Measurements from ENCODE around the gene PIP5K1A. TPM values are rescaled to one million over a fixed set of nuclear protein-coding genes. Genes with fewer than 3 reads are reported as not detected.

PIP5K1A gene
- polyA plus RNA-seq, 1 of the 3 experiments (the other 2 are of a cell fraction), result 66.0 TPM

DNA sequence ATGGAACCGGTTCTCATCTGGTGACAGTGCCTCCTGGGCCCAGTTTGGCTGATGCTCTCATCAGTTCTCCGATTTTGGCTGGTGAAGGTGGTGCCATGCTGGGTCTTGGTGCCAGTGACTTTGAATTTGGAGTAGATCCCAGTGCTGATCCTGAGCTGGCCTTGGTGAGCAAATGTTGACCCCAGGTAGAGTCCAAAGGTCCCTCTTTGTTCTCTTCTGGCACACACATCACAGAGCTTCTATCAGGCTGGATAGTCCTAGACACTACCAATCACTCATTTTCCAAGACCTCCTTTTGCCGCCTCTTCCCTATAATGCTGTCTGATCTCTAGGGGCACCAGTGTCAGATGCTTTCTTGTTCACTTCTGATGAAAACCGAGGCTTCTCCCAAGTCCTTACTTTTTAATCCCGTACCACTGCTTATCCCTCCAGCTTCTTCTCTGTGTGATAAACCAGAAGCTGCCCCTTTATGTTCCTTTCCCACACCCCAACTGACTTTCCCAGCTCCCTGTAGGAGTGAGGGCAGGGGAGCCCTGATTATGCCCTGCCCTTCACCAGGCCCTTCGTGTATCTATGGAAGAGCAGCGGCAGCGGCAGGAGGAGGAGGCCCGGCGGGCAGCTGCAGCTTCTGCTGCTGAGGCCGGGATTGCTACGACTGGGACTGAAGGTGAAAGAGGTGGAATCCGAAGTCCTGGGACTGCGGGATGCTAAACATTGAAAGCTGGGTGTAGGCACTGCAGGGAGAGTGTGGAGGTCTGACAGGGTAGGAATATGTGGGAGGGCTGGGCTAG is 67.3 kb downstream of the PIP5K1A start:
- WGBS (ENCODE audit: low lambda C conversion rate), result 85% methylated on average over 12 of the region's 14 CpGs
- ChIA-PET POLR2A (no interaction called here), CTCF (interaction anchor here (0.7 to 1.9 kb wide), 3 partner anchors 13 to 78 kb away, joined by 3 to 7 read pairs (median 3); no protein-coding TSS in a partner anchor)
- Histone ChIP-seq H3F3A (replicated peaks; ENCODE audit: insufficient read depth) (peaks cover 6% of the 10 kb centered on the region), H3K27me3 (ENCODE audit: insufficient read depth) (no peaks in the 10 kb centered on the region), H3K4me2 (no peak overlapping the region), H3K9ac (no peak overlapping the region), H3K36me3 (replicated peaks in 1 of 2; ENCODE audit: control insufficient read depth in 1 of 2, insufficient read depth in 2 of 2, low read length in 1 of 2) (peaks cover 32 to 48% of the 10 kb centered on the region in 2 experiments), H3K27ac (ENCODE audit: low read depth in 2 of 2, low read length in 1 of 2) (no peak overlapping the region), H4K20me1 (ENCODE audit: insufficient read depth) (0 out of 2 replicates have a peak, but pooled peaks cover 3% of the 10 kb centered on the region), H3K9me2 (no peaks in the 10 kb centered on the region), H3K4me3 (ENCODE audit: low read depth in 2 of 2, low read length in 1 of 2) (no peak overlapping the region), H3K79me2 (ENCODE audit: insufficient read depth) (peaks cover 22% of the 10 kb centered on the region), H3K4me1 (ENCODE audit: control insufficient read depth in 1 of 2, insufficient read depth in 2 of 2, low read depth in 1 of 2, low read length in 1 of 2) (no peaks in the 10 kb centered on the region), H2AFZ (ENCODE audit: low read depth) (no peak overlapping the region), H3K9me3 (no peaks in the 10 kb centered on the region)
- DNase-seq, result no peak
- TF ChIP-seq ELF1 (IDR thresholded peaks at IDR 0.05) (no peak), TAF1 (IDR thresholded peaks at IDR 0.05; ENCODE audit: borderline replicate concordance, low read depth, low read length) (no peak), EZH2phosphoT487 (IDR thresholded peaks at IDR 0.05; ENCODE audit: borderline replicate concordance, low read depth) (no peak), GATA2 (CRISPR knock-in tag; IDR thresholded peaks at IDR 0.05) (no peak), SIN3A (IDR thresholded peaks at IDR 0.05; ENCODE audit: borderline replicate concordance, low read depth, low read length) (no peak), RCOR1 (IDR thresholded peaks at IDR 0.05; ENCODE audit: low read length) (no peak), FOXM1 (IDR thresholded peaks at IDR 0.05; ENCODE audit: low read depth) (no peak), GABPA (IDR thresholded peaks at IDR 0.05; ENCODE audit: low read depth) (no peak)
- TF ChIP-seq, protein P1, sequence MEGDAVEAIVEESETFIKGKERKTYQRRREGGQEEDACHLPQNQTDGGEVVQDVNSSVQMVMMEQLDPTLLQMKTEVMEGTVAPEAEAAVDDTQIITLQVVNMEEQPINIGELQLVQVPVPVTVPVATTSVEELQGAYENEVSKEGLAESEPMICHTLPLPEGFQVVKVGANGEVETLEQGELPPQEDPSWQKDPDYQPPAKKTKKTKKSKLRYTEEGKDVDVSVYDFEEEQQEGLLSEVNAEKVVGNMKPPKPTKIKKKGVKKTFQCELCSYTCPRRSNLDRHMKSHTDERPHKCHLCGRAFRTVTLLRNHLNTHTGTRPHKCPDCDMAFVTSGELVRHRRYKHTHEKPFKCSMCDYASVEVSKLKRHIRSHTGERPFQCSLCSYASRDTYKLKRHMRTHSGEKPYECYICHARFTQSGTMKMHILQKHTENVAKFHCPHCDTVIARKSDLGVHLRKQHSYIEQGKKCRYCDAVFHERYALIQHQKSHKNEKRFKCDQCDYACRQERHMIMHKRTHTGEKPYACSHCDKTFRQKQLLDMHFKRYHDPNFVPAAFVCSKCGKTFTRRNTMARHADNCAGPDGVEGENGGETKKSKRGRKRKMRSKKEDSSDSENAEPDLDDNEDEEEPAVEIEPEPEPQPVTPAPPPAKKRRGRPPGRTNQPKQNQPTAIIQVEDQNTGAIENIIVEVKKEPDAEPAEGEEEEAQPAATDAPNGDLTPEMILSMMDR (IDR thresholded peaks at IDR 0.05), result no peak
- TF ChIP-seq, protein P2, sequence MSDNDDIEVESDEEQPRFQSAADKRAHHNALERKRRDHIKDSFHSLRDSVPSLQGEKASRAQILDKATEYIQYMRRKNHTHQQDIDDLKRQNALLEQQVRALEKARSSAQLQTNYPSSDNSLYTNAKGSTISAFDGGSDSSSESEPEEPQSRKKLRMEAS (IDR thresholded peaks at IDR 0.05; ENCODE audit: low read depth), result no peak
- TF ChIP-seq, protein P3, sequence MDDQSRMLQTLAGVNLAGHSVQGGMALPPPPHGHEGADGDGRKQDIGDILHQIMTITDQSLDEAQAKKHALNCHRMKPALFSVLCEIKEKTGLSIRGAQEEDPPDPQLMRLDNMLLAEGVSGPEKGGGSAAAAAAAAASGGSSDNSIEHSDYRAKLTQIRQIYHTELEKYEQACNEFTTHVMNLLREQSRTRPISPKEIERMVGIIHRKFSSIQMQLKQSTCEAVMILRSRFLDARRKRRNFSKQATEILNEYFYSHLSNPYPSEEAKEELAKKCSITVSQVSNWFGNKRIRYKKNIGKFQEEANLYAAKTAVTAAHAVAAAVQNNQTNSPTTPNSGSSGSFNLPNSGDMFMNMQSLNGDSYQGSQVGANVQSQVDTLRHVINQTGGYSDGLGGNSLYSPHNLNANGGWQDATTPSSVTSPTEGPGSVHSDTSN (IDR thresholded peaks at IDR 0.05), result no peak
- TF ChIP-seq, protein P4, sequence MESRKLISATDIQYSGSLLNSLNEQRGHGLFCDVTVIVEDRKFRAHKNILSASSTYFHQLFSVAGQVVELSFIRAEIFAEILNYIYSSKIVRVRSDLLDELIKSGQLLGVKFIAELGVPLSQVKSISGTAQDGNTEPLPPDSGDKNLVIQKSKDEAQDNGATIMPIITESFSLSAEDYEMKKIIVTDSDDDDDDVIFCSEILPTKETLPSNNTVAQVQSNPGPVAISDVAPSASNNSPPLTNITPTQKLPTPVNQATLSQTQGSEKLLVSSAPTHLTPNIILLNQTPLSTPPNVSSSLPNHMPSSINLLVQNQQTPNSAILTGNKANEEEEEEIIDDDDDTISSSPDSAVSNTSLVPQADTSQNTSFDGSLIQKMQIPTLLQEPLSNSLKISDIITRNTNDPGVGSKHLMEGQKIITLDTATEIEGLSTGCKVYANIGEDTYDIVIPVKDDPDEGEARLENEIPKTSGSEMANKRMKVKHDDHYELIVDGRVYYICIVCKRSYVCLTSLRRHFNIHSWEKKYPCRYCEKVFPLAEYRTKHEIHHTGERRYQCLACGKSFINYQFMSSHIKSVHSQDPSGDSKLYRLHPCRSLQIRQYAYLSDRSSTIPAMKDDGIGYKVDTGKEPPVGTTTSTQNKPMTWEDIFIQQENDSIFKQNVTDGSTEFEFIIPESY (IDR thresholded peaks at IDR 0.05; ENCODE audit: borderline replicate concordance, low read depth), result no peak

All from SK-N-SH (cell line).